Stimulated activated CD8-positive, alpha-beta memory T cell treated with anti-CD3 and anti-CD28 coated beads, Interleukin-7, amount 100 ng/mL, for 4 hours (primary cell): ENCODE measurements around the gene PHF11.

Source experiments
- DNase-seq, 2 donors: peaks; one replicate each; pipeline ENCODE4 v3.0.0-alpha.2; 2020; ENCODE audit warnings: low read depth in 2 of 2

PHF11 gene

DNA sequence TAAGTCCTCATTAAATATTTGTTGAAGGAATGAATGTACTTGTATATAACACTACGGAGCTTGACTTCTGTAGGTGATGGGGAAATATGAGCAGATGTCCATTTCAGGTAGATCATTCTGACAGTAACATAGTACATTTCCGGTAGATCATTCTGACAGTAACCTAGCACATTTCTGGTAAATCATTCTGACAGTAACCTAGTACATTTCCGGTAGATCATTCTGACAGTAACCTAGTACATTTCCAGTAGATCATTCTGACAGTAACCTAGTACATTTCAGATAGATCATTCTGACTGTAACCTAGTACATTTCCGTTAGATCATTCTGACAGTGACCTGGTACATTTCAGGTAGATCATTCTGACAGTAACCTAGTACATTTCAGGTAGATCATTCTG lies 2.5 kb downstream of the PHF11 start:
- no peak for DNase-seq

- no peak for DNase-seq
Measured at GRCh38 chr13:49499889-49500660, 4.3 kb downstream of the PHF11 start.

DNA sequence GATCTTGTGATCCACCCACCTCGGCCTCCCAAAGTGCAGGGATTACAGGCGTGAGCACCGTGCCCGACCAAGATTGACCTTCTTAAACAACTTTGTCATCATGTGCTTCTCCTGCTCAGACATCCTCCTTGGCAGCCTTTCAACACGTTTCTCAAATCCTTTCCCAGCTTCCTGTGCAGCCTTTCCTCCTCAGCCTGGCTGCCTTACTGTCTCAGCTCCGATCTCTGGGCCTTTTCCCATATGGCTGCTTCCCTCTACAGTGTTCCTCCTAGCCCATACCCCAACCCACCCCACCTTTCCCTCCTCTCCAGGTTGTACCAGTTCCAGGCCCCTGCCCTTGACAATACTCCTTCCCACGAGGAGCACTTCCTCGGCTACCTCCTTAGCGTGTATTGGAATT lies 7.2 kb downstream of the PHF11 start:
- no peak for DNase-seq

- DNase-seq: no peak
Measured at GRCh38 chr13:49503951-49504350, 8.2 kb downstream of the PHF11 start.

GRCh38 chr13:49512578-49512977 lies 16.8 kb downstream of the PHF11 start:
- no peak for DNase-seq

GRCh38 chr13:49516467-49516866 lies 20.7 kb downstream of the PHF11 start:
- no peak for DNase-seq

DNA sequence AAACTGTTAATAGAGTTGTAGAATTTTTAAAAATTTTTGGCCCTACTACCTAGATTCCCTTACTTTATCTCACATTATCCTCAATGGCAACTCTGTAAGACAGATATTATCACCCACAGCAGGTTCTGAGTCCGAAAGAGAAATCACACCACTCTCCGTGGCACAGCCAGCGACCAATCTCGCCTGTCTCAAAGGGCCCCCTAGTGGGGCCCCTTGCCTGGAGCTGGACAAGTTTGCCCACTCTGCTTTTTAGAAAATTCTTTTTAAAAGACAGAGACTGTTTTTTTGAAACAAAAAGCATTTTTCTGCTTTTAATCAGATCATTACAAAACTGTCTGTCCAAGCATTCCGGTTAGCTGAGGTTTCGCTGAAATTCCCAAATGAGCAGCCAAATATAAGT lies 21.7 kb downstream of the PHF11 start:
- DNase-seq: no peak

DNA sequence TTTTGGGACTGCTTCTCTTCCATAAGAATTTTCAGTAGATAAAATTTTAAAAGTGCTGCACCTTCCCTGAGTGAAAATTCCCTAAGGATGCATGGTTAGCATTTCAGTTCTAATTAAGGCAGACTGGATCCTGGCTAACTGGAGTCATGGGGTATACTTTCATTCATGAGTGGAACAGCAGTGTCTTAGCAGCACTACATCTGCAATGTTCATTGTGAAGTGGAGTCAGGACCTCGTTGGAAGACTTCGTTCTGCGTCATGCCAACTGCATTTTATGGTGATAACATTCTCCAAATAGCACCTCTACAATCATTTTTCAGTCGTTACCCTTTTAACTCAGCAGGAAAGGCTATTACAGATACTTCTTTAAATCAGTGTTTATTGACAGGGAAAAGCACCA lies 25.5 kb downstream of the PHF11 start:
- no peak for DNase-seq

GRCh38 chr13:49524740-49525501 lies 29.2 kb downstream of the PHF11 start:
- DNase-seq: no peak

DNA sequence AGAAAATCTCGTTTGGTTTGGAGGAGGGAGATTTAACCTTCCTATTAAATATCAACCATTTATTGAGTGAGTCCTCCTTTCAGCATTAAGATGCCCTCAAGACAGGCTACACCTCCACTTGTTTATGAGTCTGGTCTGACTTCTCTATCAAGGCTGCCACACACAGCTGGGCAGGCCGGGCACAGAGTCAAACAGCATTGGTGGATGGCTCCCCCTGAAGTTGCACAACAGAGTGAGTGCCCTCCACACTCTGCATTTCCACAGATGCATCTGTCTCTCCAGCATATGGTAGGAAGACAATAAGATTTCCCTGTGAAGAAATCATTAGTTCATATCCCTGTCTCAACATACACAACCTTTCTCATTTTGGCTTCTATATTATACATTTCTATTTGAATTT lies 31.4 kb downstream of the PHF11 start:
- DNase-seq: no peak

GRCh38 chr13:49528161-49528560 lies 32.4 kb downstream of the PHF11 start:
- DNase-seq: no peak

DNA sequence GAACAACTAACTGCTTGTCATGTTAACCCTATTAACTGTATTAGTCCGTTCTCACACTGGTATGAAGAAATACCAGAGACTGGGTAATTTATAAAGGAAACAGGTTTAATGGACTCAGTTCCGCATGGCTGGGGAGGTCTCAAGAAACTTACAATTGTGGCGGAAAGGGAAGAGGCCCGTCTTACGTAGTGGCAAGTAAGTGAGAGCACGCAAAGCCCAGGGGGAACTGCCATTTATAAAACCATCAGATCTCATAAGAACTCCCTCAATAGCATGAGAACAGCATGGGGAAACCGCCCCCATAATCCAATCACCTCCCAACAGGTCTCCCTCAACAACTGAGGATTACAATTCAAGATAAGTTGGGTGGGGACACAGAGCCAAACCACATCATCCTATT lies 34.7 kb downstream of the PHF11 start:
- DNase-seq: no peak

GRCh38 chr13:49532593-49532992 lies 36.8 kb downstream of the PHF11 start:
- DNase-seq: no peak

DNA sequence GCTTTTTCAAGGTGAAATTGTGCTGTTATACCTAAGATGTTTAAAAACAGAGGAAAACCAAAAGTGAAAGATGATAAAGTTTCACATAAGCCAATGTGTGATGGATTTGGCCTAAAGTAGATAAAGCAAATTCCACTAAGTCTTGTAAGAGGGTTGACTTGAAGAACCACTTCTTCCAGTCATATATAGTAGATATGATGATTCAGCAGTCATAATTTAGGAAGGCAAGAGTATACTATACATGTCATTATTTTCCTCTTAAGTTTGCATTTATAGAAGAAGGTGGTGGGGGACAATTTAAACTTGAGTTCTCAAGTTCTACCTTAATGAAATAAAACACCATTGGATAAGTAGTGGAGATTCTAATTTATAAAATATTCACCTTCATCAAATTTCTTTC lies 37.3 kb downstream of the PHF11 start:
- no peak for DNase-seq

DNA sequence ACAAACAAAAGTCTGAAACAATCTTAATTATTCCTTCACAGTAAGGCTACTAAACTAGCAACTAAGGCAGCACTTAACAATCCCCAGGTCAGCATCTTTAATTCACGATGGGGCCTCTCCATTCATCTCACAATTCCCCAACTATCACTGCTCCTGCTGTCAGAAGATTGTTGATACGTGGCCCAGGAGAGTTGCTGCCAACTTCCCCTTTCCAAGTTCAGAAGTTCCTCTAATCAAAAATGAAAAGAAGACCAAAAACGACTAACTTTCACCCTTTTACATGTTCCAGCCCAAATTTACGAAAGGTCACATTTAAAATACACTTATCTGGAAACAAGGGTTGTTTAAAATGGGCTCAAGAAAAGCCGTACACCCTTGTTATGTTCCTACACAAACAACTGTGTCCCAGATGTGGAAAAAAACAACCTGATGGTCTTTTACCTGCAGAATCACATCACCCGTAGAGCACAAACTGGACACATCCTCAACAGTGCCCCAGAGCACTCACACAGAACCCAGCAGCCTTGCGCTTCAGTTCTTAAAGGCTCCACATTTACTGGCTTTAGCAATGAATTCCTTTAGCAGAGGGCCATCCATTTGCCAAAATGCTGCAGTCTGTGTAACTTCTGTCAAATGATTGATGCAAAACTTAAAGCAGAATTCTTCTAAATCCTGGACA lies 38.0 kb downstream of the PHF11 start:
- DNase-seq: no peak

DNA sequence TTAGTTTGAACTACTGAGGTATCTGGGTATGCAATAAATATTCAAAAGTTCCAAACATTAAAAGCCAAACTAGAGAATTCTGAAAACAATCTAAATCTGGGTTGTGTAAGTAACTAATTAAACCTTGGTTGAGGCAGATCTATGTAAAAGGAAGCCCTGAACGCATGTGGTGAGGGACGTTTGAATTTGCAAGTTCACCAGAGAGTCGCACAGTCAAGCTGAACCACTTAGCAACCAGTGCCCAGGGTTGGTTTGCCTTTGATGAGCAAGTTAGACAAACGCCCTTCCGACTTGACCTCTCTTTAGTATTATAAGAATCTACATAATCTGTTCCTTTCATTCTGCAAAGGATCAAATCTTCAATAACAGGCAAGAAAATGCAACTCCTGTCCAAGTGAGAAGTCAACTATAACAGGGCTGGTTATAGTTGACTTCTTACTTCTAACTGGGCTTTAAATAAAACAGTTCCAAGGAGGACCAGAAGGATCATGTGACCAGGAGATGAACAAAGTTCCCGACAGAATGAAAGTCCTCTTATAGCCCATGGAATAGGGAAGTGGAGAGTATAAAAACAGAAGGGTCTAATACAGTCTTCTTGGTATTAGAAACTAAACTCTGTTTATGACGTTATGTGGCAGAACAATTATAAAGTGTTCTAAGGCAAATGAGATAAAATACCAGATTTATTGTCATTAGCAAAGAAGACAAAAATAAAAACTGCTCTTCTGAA lies 40.6 kb downstream of the PHF11 start:
- DNase-seq: no peak

DNA sequence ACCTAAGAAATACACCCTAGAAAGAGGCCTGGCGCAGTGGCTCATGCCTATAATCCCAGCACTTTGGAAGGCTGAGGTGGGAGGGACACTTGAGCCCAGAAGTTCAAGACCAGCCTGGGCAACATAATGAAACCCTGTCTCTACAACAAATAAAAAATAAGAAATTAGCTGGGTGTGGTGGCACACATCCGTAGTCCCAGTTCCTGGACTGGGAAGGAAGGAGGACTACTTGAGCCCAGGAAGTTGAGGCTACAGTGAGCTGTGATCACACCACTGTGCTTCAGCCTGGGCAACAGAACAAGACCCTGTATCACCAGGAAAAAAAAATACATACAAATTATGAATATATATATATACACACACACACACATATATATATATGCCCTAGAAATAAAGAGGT lies 42.7 kb downstream of the PHF11 start:
- no peak for DNase-seq

DNA sequence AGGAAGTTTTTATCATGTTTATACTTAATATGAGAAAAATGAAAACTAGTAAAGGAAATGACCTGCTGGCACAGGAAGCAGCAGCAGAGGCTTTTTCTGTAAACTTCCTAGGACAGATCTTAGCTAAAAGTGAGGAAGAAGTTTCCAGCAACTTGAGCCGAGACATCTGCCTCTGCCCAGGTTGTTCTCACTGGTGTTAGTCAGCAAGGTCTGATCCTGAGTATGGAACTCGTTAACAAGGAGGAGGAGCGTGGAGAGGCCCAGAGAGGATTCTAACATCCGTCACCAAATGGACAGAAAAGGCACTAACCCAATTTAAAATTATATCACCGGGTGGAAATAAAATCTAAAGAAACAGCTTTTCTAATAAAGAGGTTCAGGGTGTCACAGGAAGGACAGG lies 43.6 kb downstream of the PHF11 start:
- no peak for DNase-seq

GRCh38 chr13:49539746-49540145 lies 44.0 kb downstream of the PHF11 start:
- DNase-seq: no peak

GRCh38 chr13:49540552-49540951 lies 44.8 kb downstream of the PHF11 start:
- DNase-seq: no peak

DNA sequence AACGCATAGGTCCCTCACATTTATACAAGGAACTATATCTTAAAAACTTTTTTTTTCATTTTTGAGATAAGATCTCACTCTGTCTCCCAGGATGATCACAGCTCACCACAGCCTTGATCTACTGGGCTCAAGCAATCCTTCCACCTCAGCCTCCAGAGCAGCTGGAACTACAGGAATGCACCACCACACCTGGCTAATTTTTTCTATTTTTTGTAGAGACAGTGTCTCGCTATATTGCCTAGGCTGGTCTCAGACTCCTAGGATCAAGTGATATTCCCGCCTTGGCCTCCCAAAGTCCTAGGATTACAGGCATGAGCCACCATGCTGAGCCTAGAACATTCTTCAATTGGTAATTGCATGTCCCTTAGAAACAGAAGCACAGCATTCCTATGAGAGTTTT lies 47.9 kb downstream of the PHF11 start:
- no peak for DNase-seq

GRCh38 chr13:49545661-49546060 lies 49.9 kb downstream of the PHF11 start:
- DNase-seq: no peak
